ENCODE results near the gene CDK19.
"Not testable (repeated sequence)": the region's sequence is repeated elsewhere in the genome, so short reads cannot be mapped to it uniquely, and the experiment has no call there.

CDK19 gene

DNA sequence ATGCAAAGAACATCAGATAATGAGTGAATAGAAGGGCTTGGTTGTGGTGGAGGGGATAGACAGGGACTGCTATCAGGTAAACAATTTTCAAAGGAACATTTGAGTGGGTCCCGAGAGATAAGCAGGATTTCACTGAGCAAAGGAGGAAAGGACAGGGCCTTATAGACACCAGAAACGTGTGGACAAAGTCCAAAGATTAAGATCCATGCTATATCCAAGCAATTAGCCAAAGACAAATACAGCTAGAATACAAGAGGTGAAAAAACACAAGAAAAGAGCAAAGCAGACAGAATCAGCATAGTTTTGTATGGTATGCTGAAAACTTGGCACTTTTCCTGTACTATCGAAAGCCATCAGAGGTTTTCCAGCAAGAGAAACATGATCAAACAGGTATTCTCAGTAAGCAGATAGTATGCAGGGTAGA, 59.8 kb downstream of the CDK19 start:
- no peak for DNase-seq

DNA sequence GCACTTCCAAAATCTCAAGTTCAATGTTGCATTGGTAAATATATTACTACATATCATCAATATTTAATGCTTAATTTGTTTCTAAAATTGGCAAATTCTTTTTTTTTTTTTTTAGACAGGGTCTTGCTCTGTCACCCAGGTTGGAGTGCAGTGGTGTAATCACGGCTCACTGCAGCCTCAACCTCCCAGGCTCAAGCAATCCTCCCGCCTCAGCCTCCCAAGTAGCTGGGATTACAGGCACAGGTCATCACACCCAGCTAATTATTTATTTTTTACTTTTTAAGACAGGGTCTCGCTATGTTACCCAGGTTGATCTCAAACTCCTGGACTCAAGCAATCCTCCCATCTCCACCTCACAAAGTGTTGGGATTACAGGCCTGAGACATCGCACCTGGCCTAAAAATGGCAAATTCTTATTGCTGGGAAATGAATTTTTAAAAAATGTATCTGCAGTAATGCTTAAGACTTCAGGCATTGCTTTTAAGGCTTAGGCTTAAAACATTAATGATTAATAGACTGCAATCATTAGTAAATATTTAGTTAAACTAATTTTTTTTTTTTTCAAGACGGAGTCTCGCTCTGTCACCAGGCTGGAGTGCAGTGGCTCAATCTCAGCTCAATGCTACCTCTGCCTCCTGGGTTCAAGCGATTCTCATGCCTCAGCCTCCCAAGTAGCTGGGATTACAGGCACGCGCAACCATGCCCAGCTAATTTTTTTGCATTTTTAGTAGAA, 61.2 kb downstream of the CDK19 start:
- not testable (repeated sequence) for DNase-seq

DNA sequence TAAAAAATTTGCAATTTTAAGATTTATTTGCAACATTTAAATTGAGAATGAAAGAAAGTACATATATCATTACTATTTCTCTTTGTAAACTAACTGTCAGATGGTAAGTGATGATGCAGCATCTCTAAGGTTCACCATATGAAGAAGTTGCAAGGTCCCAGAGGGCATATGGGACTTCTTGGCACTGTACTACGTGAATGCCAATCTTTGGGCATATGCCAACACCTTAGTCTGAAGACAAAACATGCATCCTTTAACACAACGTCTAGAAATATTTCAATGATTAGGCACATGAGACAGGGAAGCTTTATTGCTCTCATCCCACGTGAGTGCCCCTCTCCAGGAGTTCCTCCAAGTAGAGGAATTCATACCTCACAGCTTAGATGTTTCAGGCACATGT, 66.8 kb downstream of the CDK19 start:
- no peak for DNase-seq

DNA sequence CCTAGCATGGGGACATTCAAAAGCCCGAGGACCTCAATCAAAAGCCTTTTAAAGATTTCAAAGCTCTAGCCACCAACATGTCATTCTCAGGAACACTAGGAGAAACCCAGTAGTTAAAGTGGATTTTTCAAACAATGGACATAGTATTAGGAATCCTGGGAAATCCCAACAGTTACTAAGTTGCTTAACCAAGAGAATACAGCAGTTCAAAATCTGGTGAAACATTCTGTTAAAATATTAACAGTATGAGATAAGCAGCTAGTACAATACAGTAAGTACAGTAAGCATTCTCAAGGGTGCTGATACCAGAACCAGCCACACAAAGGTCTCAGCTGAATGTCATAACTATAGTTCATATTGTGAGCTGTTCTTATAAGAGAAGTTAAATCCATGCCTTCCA, 68.6 kb downstream of the CDK19 start:
- DNase-seq, result no peak

DNA sequence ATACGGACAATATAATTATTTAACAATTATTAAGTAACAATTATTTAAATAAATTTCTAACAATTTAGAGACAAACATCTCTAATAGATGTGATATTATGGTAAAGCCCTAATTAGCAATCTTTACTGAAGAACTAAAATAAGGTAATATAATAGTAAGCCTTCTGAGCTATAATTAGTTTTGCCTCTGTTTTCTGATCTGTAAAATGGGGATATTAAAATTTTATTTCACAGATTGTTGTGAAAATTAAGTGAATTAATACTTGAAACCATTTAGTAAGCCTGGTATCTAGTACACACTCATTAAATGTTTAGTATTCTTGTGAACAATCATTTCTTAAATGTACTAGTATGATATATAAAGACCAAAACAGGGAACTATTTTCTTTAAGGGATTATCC, 70.3 kb downstream of the CDK19 start:
- DNase-seq, result no peak

DNA sequence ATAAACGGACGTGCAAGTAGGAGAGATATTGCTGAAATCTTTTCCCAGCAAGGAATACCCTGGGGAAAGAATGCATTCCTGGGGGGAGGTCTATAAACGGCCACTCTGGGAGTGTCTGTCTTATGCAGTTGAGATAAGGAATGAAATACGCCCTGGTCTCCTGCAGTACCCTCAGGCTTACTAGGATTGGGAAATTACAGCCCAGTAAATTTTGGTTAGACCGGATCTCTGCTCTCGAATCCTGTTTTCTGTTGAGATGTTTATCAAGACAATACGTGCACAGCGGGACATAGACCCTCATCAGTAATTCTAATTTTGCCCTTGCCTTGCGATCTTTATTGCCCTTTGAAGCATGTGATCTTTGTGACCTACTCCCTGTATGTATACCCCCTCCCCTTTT, 72.7 kb downstream of the CDK19 start:
- not testable (repeated sequence) for DNase-seq

DNA sequence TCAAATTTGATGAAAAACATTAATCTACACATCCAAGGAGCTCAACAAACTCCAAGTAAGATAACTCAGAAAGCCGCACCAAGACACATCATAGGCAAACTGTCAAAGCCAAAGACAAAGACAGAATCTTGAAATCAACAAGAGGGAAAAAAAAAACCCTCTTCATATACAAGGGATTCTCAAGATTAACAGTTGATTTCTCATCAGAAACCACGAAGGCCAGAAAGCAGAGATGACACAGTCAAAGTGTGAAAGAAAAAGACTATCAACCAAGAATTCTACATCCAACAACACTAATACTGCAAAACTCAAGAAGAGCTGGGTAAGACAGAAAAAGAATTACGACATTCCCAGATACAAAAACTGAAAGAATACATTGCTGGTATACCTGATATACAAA, 73.8 kb downstream of the CDK19 start:
- no peak for DNase-seq

DNA sequence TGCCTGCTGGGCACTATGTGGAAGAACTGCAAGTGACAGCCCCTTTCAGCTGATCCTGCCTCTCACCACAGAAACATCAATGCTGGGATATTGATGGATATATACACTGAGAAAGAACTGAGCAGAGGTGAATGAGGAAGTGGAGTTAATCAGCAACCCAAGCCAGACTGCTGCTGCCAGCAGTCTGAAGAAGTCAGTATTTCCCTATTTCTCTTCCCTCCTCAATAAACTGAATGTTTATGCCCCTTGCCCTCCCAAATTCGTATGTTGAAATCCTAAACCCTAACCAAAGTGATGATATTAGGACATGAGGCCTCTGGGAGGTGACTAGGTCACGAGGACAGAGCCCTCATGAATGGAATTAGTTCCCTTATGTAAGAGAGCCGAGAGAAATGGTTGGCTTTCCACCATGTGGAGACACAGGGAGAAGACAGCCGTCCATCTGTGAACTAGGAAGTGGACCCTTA, 76.3 kb downstream of the CDK19 start:
- no peak for DNase-seq

DNA sequence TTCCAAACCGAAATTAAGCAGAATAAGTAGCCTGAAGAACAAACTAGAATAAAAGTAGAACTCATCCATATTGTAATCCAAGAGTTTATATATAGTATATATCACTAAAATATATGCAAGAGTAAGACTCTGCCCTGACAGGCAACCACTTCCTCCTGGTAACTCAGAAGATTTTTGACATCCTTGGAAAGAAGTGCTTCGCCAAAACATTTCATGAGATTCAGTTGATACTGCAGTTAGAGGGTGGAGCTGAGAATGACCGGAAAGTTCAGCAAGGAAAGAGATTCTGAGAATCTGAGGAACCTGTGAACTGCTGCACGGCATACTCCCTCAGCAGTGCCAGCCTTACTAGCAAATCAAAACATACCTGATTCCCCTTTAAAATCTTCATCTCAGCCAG, 79.6 kb downstream of the CDK19 start:
- no peak for DNase-seq

DNA sequence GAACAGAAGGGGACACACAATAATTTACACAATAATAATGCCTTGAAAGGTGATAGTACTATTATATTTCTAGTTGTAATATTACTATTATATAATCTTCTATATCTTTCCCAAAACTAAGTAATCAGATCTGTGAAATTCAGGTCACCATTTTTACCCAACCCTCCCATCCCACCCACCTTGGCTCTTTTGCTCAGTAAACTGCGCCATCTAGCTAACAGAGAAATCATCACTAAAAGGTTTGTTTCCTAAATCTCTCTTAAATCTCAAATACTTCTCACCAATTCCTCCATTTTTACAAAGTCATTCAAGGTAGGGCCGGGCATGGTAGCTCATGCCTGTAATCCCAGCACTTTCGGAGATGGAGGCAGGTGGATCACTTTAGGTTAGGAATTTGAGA, 83.4 kb downstream of the CDK19 start:
- DNase-seq, result no peak

DNA sequence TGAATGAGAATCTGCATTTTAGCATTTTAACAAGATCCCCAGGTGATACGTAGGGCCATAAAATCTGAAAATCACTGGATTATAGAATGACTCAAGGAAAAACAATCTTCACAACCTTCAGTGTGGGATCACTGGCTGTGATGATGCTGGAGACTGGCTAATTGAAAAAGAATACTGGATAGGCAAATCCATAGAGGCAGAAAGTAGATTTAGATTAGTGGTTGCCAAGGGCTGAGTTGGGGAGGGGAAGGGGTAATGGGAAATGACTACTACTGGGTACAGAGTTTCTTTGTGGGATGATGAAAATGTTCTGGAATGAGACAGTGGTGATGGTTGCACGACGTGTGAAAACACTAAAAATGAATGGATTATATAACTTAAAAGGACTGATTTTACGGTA, 84.1 kb downstream of the CDK19 start:
- DNase-seq, result no peak

DNA sequence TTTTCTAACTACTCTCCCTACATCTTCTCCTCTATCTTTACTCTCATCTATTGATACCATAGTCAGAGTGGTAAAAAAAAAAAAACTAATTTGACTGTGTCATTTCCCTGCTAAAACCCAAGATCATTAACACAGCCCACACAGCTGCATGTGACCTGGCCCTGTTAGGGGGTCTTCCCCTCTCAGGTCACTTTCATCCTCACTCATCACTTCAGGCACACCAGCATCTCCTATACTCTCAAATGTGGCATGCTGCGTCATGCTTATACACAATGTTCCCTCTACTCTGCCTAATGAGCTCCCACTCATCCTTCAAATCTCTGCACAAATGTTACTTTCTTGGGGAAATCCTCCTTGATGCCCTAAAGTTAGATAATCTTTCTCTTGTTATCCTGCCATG, 86.8 kb downstream of the CDK19 start:
- DNase-seq, result no peak

DNA sequence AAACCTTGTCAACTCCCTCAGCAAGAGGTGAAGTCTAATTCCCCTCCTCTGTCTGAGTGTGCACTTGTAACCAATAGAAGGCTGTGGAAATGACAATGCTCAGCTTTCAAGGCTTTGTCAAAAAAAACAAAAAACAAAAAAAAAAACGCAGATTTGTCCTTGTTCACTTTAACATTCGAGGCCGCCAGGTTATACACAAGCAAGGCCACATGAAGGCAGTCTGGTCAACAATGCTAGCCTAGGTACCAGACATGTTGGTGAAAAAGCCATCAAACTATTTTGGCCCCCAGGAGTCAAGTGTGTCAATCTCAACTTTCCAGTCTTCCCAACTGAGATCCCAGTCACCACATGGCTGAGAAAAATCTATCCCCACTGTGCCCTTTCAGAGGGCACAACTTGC, 92.3 kb downstream of the CDK19 start:
- DNase-seq, result no peak

DNA sequence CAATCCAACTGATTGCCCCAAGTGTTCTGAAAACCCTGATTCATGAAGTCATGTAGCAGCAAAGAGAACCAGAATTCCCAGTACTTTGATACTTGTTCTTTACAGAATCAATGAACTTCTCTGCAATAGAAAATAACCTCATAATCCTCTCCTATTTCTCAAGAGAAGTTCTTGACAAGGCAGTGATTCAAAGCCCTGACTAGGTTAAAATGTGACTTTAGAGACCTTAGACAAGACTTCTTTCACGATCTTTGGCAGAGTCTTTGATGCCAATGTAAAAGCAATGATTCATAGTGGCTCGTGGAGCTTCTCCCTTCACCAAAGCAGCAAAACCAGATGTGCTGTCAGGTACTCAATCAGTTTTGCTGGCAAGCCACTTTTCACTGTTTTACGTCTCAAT, 95.2 kb downstream of the CDK19 start:
- DNase-seq, result no peak

DNA sequence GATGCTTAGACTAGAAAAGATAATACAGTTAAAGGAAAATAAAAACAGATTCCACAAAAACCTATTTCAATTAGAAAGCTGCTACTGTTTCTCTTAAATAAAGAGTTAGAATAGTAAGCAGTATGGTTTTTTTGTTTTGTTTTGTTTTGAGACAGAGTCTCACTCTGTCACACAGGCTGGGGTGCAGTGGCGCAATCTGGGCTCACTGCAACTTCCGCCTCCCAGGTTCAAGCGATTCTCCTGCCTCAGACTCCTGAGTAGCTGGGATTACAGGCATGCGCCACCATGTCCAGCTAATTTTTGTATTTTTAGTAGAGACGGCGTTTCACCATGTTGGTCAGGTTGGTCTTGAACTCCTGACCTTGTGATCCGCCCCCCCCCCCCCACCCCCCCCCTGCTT, 95.7 kb downstream of the CDK19 start:
- DNase-seq, result not testable (repeated sequence)

DNA sequence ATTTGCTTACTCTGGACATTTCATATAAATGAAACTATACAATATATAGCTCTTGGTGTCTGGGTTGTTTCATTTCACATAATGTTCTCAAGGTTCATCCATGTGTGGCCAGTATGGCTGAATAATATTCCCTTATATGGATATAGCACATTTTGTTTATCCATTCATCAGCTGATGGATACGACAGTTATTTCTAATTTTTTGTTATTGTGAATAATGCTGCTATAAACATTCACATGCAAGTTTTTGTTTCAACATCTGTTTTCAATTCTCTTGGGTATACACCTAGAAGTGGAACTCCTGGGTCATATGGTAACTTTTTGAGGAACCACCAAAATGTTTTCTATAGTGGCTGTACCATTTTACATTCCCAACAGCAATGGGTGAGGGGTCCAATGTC, 101.1 kb downstream of the CDK19 start:
- DNase-seq, result no peak

DNA sequence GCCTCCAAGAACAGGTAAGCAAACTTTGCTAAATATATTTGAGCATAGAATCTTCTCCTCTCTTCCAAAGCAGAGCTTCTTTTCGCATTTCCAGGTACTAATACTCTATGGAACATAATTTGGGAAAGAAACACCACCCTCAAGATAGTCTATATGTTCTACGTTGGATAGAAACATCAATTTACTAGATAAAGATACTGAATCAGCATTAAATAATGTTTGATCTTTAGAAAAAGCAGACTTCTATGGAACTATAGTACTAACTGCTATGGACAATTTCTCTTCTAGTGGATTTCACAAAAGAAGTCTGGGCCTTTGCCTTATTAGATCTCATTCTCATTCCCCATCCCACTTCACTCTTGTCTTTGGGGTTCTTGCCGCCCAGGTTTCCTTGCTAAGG, 103.0 kb downstream of the CDK19 start:
- DNase-seq, result no peak

DNA sequence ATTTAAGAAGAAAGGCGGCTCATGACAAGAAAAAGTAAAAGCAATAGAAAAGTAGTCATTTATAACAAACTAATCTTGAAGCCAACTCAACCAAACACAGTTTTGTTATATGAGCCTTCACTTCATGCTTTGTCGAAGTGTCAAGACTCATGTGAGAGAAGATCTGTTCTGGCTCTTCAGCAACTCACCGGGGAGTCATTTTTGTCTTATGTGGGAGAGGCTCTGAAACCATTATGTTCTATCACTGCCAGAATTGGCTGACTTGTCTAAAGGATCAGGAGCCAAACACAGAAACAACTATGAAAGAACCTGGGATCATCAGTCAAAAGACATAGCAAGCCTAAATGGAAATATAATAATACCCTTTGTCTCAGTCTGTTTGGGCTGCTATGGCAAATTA, 105.2 kb downstream of the CDK19 start:
- DNase-seq, result no peak

DNA sequence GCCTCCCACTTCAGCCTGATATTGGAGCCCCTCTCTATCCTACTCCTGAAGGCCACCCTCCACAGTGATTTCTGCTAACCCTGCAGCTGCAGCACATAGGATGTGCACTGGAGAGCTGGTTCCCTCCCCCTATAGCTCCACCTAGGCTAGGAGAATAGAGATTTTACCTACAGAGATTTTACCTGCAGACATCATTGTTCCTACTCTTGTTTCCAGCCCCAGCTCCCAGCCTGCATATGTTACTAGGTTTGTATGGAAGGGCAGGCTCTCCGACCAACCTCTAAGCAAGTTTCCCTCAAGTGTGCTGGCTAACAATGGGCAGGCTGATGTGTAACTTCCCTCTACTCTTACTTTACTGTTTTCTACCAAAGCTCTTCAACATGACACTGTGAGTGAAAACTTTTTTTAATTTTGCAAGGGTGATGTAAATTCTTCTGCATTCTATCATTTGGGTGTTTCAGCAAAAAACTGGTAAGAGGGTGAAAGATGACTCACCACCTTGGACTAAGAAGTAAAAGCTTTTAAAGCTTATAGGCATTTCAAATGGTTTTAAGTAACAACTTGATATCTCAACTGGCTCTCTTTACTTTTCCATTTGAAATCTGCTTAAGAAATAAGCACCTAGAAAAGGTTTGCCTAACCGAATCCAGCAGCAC, 106.8 kb downstream of the CDK19 start:
- DNase-seq, result no peak

DNA sequence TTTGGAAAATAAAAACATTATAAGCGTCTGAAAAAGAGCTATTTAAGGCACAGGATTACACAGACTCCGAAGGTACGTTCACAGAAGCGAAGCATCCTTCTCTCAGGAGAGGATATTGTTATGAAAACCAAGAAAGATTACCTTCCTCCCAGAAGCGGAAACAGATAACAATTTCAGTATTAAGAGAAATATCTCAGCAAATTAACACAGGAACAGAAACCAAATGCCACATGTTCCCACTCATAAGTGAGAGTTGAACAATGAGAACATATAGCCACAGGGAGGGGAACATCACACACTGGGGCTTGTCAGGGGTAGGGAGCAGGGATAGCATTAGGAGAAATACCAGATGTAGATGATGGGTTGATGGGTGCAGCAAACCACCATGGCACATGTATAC, 109.7 kb downstream of the CDK19 start:
- DNase-seq, result no peak

DNA sequence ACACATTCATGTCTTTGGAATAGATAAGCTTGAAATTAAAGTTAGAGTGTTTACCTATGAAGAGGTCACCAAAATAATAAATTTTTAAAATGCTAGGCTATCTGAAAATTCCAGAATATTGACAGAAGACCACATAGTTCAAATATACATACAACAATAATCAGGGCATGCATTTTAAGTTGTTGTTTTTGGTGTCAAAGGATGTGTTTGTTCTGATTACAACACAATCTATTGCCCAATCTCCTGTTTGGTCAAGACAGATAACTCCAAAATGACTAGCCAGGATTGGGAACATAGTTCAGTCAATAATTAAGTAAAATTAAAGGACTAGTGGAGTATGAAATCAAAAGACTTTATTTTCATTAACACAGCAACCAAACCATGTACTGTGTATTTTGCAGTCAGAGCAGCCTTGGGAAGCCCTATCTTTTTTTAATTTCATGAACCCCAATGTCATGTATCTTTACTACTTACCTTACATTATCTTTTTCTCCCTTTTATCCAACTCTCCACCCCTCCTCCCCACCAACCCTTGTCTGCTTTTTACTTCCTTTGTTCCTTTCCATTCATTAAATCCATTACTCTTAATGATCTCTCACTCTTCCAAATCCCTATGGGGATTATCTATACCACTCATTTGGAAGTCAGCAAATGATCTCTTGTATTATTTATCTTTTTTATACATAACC, 111.2 kb downstream of the CDK19 start:
- DNase-seq, result no peak

DNA sequence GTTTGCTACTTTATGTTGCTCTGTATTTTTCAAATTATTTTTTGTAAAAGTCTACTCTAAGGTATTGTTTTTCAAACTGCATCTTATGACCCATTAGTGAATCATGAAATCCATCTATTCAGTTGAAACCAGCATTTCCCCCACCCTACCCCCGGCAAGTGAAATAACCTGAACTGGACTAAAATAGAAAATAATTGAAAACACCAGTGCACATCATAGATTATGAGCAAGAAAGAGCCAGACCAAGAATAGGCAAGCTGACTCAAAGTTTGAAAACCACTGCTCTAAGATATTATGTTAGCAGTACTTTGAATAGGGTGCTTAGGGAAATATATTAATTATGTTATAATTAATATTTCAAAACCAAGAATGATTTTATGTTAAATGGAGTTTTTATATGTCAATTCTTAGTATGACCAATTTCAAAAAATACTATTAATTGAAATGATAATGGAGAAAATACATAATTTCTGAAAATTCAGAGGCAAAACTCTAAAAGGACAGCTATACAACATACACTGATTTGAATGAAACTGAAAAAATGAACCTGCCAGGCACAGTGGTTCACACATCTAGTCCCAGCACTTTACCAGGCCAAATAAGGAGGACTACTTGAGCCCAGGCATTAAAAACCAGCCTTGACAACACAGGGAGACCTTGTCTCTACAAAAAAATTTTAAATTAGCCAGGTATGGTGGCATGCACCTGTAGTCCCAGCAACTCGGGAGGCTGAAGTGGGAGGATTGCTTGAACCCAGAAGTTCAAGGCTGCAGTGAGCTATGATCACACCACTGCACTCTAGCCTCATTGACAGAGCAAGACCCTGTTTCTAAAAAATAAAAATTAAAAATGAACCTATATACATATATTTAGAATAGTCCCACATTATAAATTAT, 112.0 kb downstream of the CDK19 start:
- no peak for DNase-seq

DNA sequence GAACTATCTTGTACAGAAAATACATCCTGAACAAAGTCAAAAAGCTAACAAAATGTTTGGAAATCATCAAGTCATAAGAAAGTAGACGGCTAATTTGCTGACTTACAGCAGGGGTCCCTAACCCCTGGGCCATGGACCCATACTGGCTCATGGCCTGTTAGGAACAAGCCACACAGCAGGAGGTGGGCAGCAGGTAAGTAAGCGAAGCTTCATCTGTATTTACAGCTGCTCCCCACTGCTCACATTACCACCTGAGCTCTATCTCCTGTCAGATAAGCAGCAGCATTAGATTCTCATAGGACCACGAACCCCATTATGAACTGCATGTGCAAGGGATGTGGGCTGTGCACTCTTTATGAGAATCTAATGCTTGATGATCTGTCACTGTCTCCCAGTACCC, 115.5 kb downstream of the CDK19 start:
- DNase-seq, result no peak
